WTC11 (cell line): ENCODE results near the gene HIF1A. TPM values are rescaled to one million over a fixed set of nuclear protein-coding genes. Genes with fewer than 3 reads are reported as not detected.

ENCODE experiments used
- ATAC-seq: fragments of 200-7000 bp; cut with Tn5 transposase; 2 replicates; pipeline ENCODE4 v1.10.0; 2021; ENCODE audit warnings: mild to moderate bottlenecking, moderate library complexity
- CTCF ChIA-PET: fragments of 300-600 bp; sonication (Branson Sonifier 250); formaldehyde crosslinking; loops from one replicate; lab custom pipeline; 2021; ENCODE audit warnings: antibody characterized with exemption; lab: Charles Lee
- POLR2A ChIA-PET: fragments of 350-600 bp; sonication (Branson Sonifier 250); formaldehyde crosslinking; loops from one replicate; lab custom pipeline; 2021; ENCODE audit warnings: antibody characterized with exemption; lab: Charles Lee
- DNase-seq: peaks from one replicate; pipeline ENCODE4 v3.0.0; 2021; ENCODE audit warnings: low spot score
- H3K27ac Mint-ChIP-seq: 2 replicates; pipeline ENCODE4 v1.8.0; 2021; ENCODE audit warnings: mixed read lengths
- H3K27me3 Mint-ChIP-seq: 2 replicates; pipeline ENCODE4 v1.8.0; 2021; ENCODE audit warnings: low read depth, mild to moderate bottlenecking, moderate library complexity, mixed read lengths
- H3K36me3 Mint-ChIP-seq: 2 replicates; pipeline ENCODE4 v1.8.0; 2021; ENCODE audit warnings: mixed read lengths
- H3K4me1 Mint-ChIP-seq: 2 replicates; pipeline ENCODE4 v1.8.0; 2022; ENCODE audit warnings: mixed read lengths
- H3K4me3 Mint-ChIP-seq: 2 replicates; pipeline ENCODE4 v1.8.0; 2021; ENCODE audit warnings: mild to moderate bottlenecking, moderate library complexity, mixed read lengths
- H3K9me3 Mint-ChIP-seq: 2 replicates; pipeline ENCODE4 v1.8.0; 2021; ENCODE audit warnings: mixed read lengths
- ELF4 ChIP-seq: sonication (generic); formaldehyde crosslinking; IDR thresholded peaks from 2 replicates; pipeline ENCODE4 v1.8.1; 2022; ENCODE audit warnings: low read depth, mild to moderate bottlenecking, moderate library complexity, missing genetic modification reagents
- EMX1 ChIP-seq: fragments of 250-450 bp; sonication (Bioruptor Pico); IDR thresholded peaks from 2 replicates; pipeline ENCODE4 v1.8.0; 2021; ENCODE audit warnings: mild to moderate bottlenecking
- ESRRA ChIP-seq: sonication (generic); formaldehyde crosslinking; IDR thresholded peaks from 2 replicates; pipeline ENCODE4 v1.8.1; 2022; ENCODE audit warnings: mild to moderate bottlenecking, missing genetic modification reagents, borderline replicate concordance
- FOXP1 ChIP-seq: sonication (generic); formaldehyde crosslinking; IDR thresholded peaks from 2 replicates; pipeline ENCODE4 v1.8.0; 2022; ENCODE audit warnings: missing genetic modification reagents, mild to moderate bottlenecking, moderate library complexity, borderline replicate concordance
- GABPB1 ChIP-seq: sonication (generic); formaldehyde crosslinking; IDR thresholded peaks from 2 replicates; pipeline ENCODE4 v1.8.1; 2023; ENCODE audit warnings: mild to moderate bottlenecking, missing genetic modification reagents
- HMGA2 ChIP-seq: fragments of 250-450 bp; sonication (Bioruptor Pico); IDR thresholded peaks from 2 replicates; pipeline ENCODE4 v1.4.0; 2021; ENCODE audit warnings: mild to moderate bottlenecking, moderate library complexity
- JUN ChIP-seq: sonication (generic); formaldehyde crosslinking; IDR thresholded peaks from 2 replicates; pipeline ENCODE4 v1.8.0; 2023; ENCODE audit warnings: mild to moderate bottlenecking, missing genetic modification reagents
- MYBL2 ChIP-seq: sonication (generic); formaldehyde crosslinking; IDR thresholded peaks from 2 replicates; pipeline ENCODE4 v1.8.1; 2023; ENCODE audit warnings: mild to moderate bottlenecking, moderate library complexity, missing genetic modification reagents
- NR3C1 ChIP-seq: sonication (generic); formaldehyde crosslinking; conservative IDR thresholded peaks from 2 replicates; pipeline ENCODE4 v1.8.1; 2023; ENCODE audit warnings: low read depth, mild to moderate bottlenecking, missing genetic modification reagents
- RELA ChIP-seq: sonication (generic); formaldehyde crosslinking; IDR thresholded peaks from 2 replicates; pipeline ENCODE4 v1.8.1; 2022; ENCODE audit warnings: missing genetic modification reagents, mild to moderate bottlenecking, borderline replicate concordance
- TP53 ChIP-seq: sonication (generic); formaldehyde crosslinking; IDR thresholded peaks from 2 replicates; pipeline ENCODE4 v1.8.1; 2023; ENCODE audit warnings: mild to moderate bottlenecking, missing genetic modification reagents
- ZNF121 ChIP-seq: sonication (generic); formaldehyde crosslinking; IDR thresholded peaks from 2 replicates; pipeline ENCODE4 v1.8.0; 2023; ENCODE audit warnings: missing genetic modification reagents
- ZNF219 ChIP-seq: sonication (generic); formaldehyde crosslinking; IDR thresholded peaks from 2 replicates; pipeline ENCODE4 v1.8.0; 2023; ENCODE audit warnings: missing genetic modification reagents, mild to moderate bottlenecking, borderline replicate concordance
- ZNF416 ChIP-seq: fragments of 250-450 bp; sonication (Bioruptor Pico); IDR thresholded peaks from 2 replicates; pipeline ENCODE4 v1.9.0; 2021; ENCODE audit warnings: mild to moderate bottlenecking, inconsistent platforms
- ZNF423 ChIP-seq: fragments of 250-450 bp; sonication (Bioruptor Pico); IDR thresholded peaks from 2 replicates; pipeline ENCODE4 v2.1.2; 2022; ENCODE audit warnings: mild to moderate bottlenecking, moderate library complexity
- total RNA-seq: library from RNA; stranded (reverse); gene quantifications from 3 replicates; pipeline ENCODE4 v1.2.3, GENCODE V29; 2021
- TF ChIP-seq, protein P1 (sequence below): sonication (generic); formaldehyde crosslinking; IDR thresholded peaks from 2 replicates; pipeline ENCODE4 v1.8.1; 2022; ENCODE audit warnings: mild to moderate bottlenecking, moderate library complexity, missing genetic modification reagents
- TF ChIP-seq, protein P2 (sequence below): fragments of 250-450 bp; sonication (Bioruptor Pico); IDR thresholded peaks from 2 replicates; pipeline ENCODE4 v1.8.0; 2021; ENCODE audit warnings: mild to moderate bottlenecking
- TF ChIP-seq, protein P3 (sequence below): sonication (generic); formaldehyde crosslinking; IDR thresholded peaks from 2 replicates; pipeline ENCODE4 v1.8.0; 2023; ENCODE audit warnings: missing genetic modification reagents
- TF ChIP-seq, protein P4 (sequence below): sonication (generic); formaldehyde crosslinking; conservative IDR thresholded peaks from 2 replicates; pipeline ENCODE4 v1.8.1; 2022; ENCODE audit warnings: mild to moderate bottlenecking, missing genetic modification reagents
- TF ChIP-seq, protein P5 (sequence below): sonication (generic); formaldehyde crosslinking; IDR thresholded peaks from 2 replicates; pipeline ENCODE4 v1.8.1; 2023; ENCODE audit warnings: mild to moderate bottlenecking, moderate library complexity, missing genetic modification reagents
- TF ChIP-seq, protein P6 (sequence below): sonication (generic); formaldehyde crosslinking; IDR thresholded peaks from 2 replicates; pipeline ENCODE4 v1.8.1; 2023; ENCODE audit warnings: mild to moderate bottlenecking, missing genetic modification reagents, moderate library complexity

The HIF1A gene
- total RNA-seq, 1 experiment from 2014 or later = 165 TPM

DNA sequence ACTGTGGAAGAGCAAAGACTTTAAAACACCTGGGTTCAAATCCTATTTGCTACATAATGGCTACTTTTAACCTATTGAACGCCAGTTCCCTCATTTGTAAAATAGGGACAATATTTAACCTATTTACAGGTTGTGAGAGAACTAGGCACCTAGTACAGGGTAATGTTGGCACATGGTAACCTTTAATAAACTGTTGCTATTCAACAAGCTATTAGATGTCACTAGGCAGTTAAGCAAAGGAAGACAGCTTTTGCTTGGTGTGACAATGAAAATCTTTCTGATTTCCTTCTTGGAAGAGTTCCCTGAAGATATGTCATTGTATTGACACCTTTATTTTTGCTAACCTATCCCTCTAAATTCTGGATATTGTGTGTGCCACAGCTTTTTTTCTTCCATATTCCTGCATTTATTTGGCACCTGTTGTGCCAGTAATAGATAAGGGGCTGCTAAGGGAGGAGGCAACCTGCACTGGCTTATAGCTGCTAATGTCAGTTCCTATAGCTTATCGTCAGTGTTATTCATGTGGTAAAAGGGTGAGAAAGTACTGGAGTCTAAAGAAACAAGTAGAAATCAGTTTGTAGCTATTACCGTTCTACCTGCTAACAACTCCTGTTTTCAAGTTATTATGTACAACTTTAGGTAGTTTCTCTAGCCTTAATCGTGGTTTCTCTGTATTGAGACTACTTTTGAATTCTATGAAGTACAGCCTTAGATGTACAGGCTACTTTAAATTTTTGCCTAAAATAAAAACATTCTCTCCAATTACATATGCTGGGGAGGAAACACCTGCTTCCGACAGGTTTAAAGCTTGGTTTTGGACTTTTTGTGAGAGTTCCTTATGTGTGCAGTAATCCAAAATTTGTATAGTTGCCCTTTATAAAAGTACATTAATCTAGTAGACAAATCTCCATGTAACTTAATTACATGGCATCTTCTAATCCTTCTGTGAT, 24.3 kb downstream of the HIF1A start:
- H3K4me1 Mint-ChIP-seq = peaks cover 54% of the 10 kb centered on the region
- ChIA-PET POLR2A (interaction anchor here (1.2 to 1.9 kb wide), 2 partner anchors 25 to 42 kb away, joined by 3 to 4 read pairs; partner anchors contain the start of genes HIF1A and SNAPC1), CTCF (interaction anchor here (0.8 to 1.1 kb wide), 3 partner anchors 111 to 218 kb away, joined by 3 read pairs; no protein-coding TSS in a partner anchor)
- DNase-seq (no peak), ATAC-seq (no peak; the same call in 1 of the 2 replicates)
- H3K9me3 Mint-ChIP-seq = no peaks in the 10 kb centered on the region
- peaks cover 23% of the 10 kb centered on the region for H3K36me3 Mint-ChIP-seq
- H3K4me3 Mint-ChIP-seq = no peak overlapping the region
- no peaks in the 10 kb centered on the region for H3K27me3 Mint-ChIP-seq
- no peak for TF ChIP-seq NR3C1 (CRISPR knock-in tag)
- no peak for TF ChIP-seq ZNF416
- no peak for TF ChIP-seq MYBL2 (CRISPR knock-in tag)
- H3K27ac Mint-ChIP-seq = peak overlapping the region; percentile 64

DNA sequence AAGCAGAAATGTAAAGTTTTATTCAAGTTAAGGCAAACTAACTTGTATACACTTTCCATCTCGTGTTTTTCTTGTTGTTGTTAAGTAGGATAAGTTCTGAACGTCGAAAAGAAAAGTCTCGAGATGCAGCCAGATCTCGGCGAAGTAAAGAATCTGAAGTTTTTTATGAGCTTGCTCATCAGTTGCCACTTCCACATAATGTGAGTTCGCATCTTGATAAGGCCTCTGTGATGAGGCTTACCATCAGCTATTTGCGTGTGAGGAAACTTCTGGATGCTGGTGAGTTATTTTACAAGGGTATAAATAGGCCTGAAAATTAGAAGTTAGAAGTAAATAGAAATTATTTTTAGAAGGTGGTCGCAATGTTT, 25.0 kb downstream of the HIF1A start:
- TF ChIP-seq JUN (CRISPR knock-in tag) (no peak), ZNF219 (no peak), ZNF423 (CRISPR knock-in tag) (no peak), GABPB1 (CRISPR knock-in tag) (no peak), TP53 (no peak), ZNF121 (CRISPR knock-in tag) (no peak), EMX1 (CRISPR knock-in tag) (no peak), FOXP1 (CRISPR knock-in tag) (no peak), HMGA2 (CRISPR knock-in tag) (no peak), RELA (CRISPR knock-in tag) (no peak), ELF4 (CRISPR knock-in tag) (no peak), ESRRA (no peak)
- TF ChIP-seq, protein P1, sequence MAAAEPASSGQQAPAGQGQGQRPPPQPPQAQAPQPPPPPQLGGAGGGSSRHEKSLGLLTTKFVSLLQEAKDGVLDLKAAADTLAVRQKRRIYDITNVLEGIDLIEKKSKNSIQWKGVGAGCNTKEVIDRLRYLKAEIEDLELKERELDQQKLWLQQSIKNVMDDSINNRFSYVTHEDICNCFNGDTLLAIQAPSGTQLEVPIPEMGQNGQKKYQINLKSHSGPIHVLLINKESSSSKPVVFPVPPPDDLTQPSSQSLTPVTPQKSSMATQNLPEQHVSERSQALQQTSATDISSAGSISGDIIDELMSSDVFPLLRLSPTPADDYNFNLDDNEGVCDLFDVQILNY = no peak
- TF ChIP-seq, protein P2, sequence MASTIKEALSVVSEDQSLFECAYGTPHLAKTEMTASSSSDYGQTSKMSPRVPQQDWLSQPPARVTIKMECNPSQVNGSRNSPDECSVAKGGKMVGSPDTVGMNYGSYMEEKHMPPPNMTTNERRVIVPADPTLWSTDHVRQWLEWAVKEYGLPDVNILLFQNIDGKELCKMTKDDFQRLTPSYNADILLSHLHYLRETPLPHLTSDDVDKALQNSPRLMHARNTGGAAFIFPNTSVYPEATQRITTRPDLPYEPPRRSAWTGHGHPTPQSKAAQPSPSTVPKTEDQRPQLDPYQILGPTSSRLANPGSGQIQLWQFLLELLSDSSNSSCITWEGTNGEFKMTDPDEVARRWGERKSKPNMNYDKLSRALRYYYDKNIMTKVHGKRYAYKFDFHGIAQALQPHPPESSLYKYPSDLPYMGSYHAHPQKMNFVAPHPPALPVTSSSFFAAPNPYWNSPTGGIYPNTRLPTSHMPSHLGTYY (CRISPR knock-in tag) = no peak
- TF ChIP-seq, protein P3, sequence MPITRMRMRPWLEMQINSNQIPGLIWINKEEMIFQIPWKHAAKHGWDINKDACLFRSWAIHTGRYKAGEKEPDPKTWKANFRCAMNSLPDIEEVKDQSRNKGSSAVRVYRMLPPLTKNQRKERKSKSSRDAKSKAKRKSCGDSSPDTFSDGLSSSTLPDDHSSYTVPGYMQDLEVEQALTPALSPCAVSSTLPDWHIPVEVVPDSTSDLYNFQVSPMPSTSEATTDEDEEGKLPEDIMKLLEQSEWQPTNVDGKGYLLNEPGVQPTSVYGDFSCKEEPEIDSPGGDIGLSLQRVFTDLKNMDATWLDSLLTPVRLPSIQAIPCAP (CRISPR knock-in tag) = no peak
- TF ChIP-seq, protein P4, sequence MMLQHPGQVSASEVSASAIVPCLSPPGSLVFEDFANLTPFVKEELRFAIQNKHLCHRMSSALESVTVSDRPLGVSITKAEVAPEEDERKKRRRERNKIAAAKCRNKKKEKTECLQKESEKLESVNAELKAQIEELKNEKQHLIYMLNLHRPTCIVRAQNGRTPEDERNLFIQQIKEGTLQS (CRISPR knock-in tag) = no peak
- TF ChIP-seq, protein P5, sequence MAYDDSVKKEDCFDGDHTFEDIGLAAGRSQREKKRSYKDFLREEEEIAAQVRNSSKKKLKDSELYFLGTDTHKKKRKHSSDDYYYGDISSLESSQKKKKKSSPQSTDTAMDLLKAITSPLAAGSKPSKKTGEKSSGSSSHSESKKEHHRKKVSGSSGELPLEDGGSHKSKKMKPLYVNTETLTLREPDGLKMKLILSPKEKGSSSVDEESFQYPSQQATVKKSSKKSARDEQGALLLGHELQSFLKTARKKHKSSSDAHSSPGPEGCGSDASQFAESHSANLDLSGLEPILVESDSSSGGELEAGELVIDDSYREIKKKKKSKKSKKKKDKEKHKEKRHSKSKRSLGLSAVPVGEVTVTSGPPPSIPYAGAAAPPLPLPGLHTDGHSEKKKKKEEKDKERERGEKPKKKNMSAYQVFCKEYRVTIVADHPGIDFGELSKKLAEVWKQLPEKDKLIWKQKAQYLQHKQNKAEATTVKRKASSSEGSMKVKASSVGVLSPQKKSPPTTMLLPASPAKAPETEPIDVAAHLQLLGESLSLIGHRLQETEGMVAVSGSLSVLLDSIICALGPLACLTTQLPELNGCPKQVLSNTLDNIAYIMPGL = no peak
- TF ChIP-seq, protein P6, sequence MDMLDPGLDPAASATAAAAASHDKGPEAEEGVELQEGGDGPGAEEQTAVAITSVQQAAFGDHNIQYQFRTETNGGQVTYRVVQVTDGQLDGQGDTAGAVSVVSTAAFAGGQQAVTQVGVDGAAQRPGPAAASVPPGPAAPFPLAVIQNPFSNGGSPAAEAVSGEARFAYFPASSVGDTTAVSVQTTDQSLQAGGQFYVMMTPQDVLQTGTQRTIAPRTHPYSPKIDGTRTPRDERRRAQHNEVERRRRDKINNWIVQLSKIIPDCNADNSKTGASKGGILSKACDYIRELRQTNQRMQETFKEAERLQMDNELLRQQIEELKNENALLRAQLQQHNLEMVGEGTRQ (CRISPR knock-in tag) = no peak
- POLR2A ChIA-PET = interaction anchor here (1.2 to 1.9 kb wide), 2 partner anchors 25 to 42 kb away, joined by 3 to 4 read pairs; partner anchors contain the start of genes HIF1A and SNAPC1
- H3K4me1 Mint-ChIP-seq = peaks cover 50% of the 10 kb centered on the region
- peaks cover 28% of the 10 kb centered on the region for H3K36me3 Mint-ChIP-seq
- H3K4me3 Mint-ChIP-seq = no peak overlapping the region
- H3K27me3 Mint-ChIP-seq = no peaks in the 10 kb centered on the region
- CTCF ChIA-PET = interaction anchor here (0.8 to 1.1 kb wide), 2 partner anchors 112 to 140 kb away, joined by 3 read pairs; no protein-coding TSS in a partner anchor
- DNase-seq (no peak), ATAC-seq (no peak)
- peak overlapping the region; percentile 43; the same call in 1 of the 2 replicates for H3K27ac Mint-ChIP-seq
- H3K9me3 Mint-ChIP-seq = no peaks in the 10 kb centered on the region
